ENCODE measurements around the gene BBS4. TPM values are rescaled to one million over a fixed set of nuclear protein-coding genes. Genes with fewer than 3 reads are reported as not detected.
"Not testable (repeated sequence)": the region's sequence is repeated elsewhere in the genome, so short reads cannot be mapped to it uniquely, and the experiment has no call there.

BBS4 gene
- total and polyA plus RNA-seq, 8 donors = 8.6 to 19.2 (median 10.4) TPM

DNA sequence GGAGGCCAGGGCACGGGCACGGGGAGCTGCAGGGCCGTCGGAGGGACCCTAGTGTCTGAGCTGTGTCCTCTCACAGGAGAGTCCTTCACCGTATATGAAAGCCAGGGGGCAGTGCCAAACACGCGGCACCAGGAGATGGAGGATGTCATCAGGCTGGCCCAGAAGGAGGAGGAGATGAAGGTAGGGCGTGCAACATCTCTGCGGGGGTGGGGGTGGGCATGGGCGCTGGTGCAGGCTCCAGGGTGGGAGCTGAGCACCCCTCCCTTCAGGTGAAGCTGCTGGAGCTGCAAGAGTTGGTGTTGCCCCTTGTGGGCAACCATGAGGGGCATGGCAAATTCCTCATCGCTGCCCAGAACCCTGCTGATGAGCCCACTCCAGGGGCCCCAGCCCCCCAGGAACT, 20.3 kb upstream of the BBS4 start:
- H3K27me3 ChIP-seq; H3K4me3 ChIP-seq; ATAC-seq; H3K36me3 ChIP-seq; H3K9me3 ChIP-seq; intact Hi-C loops (cut with DNase I); FAIRE-seq; H3K4me1 ChIP-seq; DNase-seq; H3K27ac ChIP-seq: not testable (repeated sequence)
- WGBS, 2 donors = 40 to 53% methylated on average over 3 to 5 of the region's 11 CpGs

DNA sequence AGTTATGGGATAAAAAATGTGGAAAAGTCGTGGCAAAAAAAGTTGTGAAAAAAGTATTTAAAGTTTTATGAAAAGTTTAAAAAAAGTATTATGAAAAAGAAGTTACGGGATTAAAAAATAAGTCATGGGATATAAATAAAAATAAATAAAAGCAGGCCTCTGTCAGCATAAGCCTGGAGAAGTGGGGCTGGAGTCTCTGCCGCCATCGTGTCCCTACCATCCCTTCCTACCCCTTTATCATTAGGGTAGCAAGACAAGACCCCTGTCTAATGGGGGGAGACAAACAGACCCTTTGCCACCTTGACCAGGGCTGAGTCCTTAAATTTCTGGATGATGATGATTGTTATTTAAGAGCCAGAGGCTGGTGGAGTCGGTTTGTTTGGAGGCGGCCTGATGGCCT, 16.2 kb upstream of the BBS4 start:
- not testable (repeated sequence) for FAIRE-seq, ATAC-seq, H3K27me3 ChIP-seq

DNA sequence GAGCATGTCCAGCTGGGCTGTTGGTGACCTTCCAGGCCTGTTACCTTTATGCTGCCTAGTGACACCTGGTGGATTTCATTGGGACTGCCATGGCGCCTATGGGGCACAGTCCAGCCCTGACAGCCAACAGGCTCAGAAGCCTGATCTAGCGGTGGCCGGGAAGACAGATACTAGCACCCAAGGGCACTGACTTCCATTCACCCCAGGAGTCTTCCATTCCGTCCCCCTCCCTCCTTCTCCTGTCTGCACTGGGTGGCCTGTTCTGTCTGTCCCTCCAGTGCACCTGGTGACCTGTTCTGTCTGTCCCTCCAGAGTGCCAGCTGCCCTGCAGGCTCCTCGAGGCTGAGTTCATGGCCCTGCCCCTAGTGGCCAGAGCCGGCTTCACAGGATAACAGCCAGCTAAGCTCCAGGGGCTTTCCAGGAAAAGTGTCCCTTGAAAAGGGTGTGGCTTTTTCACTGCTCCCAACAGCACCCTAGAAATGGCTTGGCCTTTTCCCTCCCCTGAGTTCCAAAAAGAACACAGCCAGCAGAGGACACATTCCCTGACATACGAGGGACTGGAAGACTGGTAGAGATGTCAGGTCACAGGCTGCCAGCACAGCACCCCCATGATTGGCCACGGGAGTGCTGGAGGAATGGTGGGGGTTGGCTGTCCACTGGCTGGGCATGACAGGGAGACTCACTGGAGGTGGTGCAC, 15.2 kb upstream of the BBS4 start:
- H3K4me1 ChIP-seq; FAIRE-seq; H3K9me3 ChIP-seq; intact Hi-C loops (cut with DNase I); H3K36me3 ChIP-seq; H3K27me3 ChIP-seq: not testable (repeated sequence)
- DNase-seq = peak; percentile 81 to 93 (median 88)
- peak; percentile 99 to 100 (median 99) for ATAC-seq
- TF ChIP-seq, protein P1, sequence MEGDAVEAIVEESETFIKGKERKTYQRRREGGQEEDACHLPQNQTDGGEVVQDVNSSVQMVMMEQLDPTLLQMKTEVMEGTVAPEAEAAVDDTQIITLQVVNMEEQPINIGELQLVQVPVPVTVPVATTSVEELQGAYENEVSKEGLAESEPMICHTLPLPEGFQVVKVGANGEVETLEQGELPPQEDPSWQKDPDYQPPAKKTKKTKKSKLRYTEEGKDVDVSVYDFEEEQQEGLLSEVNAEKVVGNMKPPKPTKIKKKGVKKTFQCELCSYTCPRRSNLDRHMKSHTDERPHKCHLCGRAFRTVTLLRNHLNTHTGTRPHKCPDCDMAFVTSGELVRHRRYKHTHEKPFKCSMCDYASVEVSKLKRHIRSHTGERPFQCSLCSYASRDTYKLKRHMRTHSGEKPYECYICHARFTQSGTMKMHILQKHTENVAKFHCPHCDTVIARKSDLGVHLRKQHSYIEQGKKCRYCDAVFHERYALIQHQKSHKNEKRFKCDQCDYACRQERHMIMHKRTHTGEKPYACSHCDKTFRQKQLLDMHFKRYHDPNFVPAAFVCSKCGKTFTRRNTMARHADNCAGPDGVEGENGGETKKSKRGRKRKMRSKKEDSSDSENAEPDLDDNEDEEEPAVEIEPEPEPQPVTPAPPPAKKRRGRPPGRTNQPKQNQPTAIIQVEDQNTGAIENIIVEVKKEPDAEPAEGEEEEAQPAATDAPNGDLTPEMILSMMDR (IDR thresholded peaks at IDR 0.05) = peak; percentile 1 to 66 (median 66)
- Histone ChIP-seq H3K4me3 (peak overlapping the region in 2 of 4 donors; percentile 25 to 26), H3K27ac (peak overlapping the region in 2 of 4 donors; percentile 69)
- 1 to 6% methylated on average over 8 of the region's 8 CpGs for WGBS, 2 donors

More for the DNA sequence above, 16.2 kb upstream of the BBS4 start:
- DNase-seq; intact Hi-C loops (cut with DNase I); H3K9me3 ChIP-seq; H3K27ac ChIP-seq; H3K36me3 ChIP-seq; H3K4me3 ChIP-seq; H3K4me1 ChIP-seq: not testable (repeated sequence)
- 87 to 95% methylated on average over 3 to 5 of the region's 6 CpGs for WGBS, 2 donors

DNA sequence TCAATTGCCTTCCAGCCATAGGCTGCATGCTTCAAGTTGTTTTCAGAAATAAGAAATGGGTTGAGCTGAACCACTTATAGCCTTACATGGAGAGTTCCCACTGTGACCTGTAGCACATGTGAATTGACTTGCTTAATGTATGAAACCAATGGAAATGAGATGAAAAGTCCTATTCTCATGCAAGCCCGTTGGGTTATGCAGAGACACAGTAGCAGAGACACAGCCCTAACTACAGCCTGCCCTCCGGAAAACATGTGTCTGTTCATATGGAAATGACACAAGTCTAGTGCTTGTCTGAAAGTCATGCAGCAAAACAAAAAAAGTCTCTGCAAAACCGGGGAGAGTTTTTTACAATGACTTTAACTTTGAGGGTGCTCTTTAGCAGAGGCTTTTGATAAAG, 14.5 kb upstream of the BBS4 start:
- no peaks in the 10 kb centered on the region for H3K9me3 ChIP-seq
- TF ChIP-seq, protein P1 (IDR thresholded peaks at IDR 0.05) = no peak
- WGBS, 2 donors = 30 to 31% methylated on average over 3 of the region's 3 CpGs
- intact Hi-C loops (cut with DNase I) = no loop called here
- no peak overlapping the region for H3K4me3 ChIP-seq
- H3K27ac ChIP-seq = no peak overlapping the region
- FAIRE-seq = no peak
- DNase-seq = no peak
- no peaks in the 10 kb centered on the region for H3K27me3 ChIP-seq
- no peaks in the 10 kb centered on the region for H3K4me1 ChIP-seq
- no peak for ATAC-seq
- H3K36me3 ChIP-seq = no peaks in the 10 kb centered on the region

DNA sequence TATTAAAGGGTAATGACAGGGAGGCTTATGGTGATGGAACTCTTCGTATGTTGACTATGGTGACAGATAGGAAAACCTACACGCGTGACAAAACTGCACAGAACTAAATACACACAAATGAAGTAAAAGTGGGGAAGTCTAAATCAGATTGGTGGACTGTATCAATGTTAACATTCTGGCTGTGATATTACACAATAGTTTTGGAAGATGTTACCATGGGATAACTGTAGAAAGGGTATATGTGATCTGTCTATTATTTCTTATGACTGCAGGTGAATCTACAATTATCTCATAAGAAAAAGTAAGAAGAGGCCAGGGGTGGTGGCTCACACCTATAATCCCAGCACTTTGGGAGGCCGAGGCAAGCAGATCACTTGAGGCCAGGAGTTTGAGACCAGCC, 9.2 kb upstream of the BBS4 start:
- WGBS, 2 donors = 75 to 84% methylated on average over 4 of the region's 4 CpGs
- no peaks in the 10 kb centered on the region for H3K4me1 ChIP-seq
- ATAC-seq (no peak), DNase-seq (no peak), FAIRE-seq (no peak)
- intact Hi-C loops (cut with DNase I) = no loop called here
- no peaks in the 10 kb centered on the region for H3K36me3 ChIP-seq
- peaks cover 0 to 3% (median 0%) of the 10 kb centered on the region in 4 donors for H3K27me3 ChIP-seq
- H3K4me3 ChIP-seq = no peak overlapping the region
- TF ChIP-seq, protein P1 (IDR thresholded peaks at IDR 0.05) = no peak
- no peaks in the 10 kb centered on the region for H3K9me3 ChIP-seq
- H3K27ac ChIP-seq = no peak overlapping the region

DNA sequence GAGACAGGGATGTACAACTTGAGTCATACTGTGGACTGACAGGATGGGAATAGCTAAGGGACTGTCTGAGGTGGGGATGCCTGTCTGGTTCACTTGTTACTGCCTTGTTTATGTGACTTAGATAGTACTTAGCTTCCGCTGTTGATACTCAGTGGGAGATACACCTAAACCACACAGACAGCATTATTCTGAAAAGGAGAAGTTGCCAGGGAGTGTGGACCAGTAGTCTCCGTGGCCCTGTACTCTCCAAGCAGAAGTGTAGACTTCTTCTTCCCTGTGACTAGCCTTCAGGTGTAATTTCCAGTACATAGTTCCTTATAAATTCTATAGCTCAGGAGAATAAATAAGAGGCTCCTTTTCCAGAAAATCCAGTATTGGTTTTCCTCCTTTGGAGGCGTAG, 5.1 kb upstream of the BBS4 start:
- Histone ChIP-seq H3K36me3 (no peaks in the 10 kb centered on the region), H3K4me1 (no peaks in the 10 kb centered on the region), H3K27ac (no peak overlapping the region), H3K27me3 (peaks cover 0 to 3% (median 0%) of the 10 kb centered on the region in 4 donors), H3K9me3 (no peaks in the 10 kb centered on the region), H3K4me3 (no peak overlapping the region)
- TF ChIP-seq, protein P1 (IDR thresholded peaks at IDR 0.05) = no peak
- no peak for DNase-seq
- FAIRE-seq = no peak
- WGBS, 2 donors = 57 to 62% methylated on average over 3 of the region's 3 CpGs
- intact Hi-C loops (cut with DNase I) = no loop called here
- ATAC-seq = no peak
